IMR-90 (cell line): Measurements from ENCODE around the gene BTBD9. TPM values are rescaled to one million over a fixed set of nuclear protein-coding genes. Genes with fewer than 3 reads are reported as not detected.

Source experiments
- ATAC-seq: fragments of 200-7000 bp; cut with Tn5 transposase; 2 replicates; pipeline ENCODE4 v1.9.1; 2020; ENCODE audit warnings: low read depth, mild to moderate bottlenecking, moderate library complexity
- BruUV-seq: library from RNA; stranded (reverse); fragments of 400-500 nt; replicated peaks from 2 replicates; lab custom pipeline; 2021; lab: Mats Ljungman, UMichigan
- CTCF ChIA-PET: fragments of 300-600 bp; formaldehyde crosslinking; extraction: SDS; loops from one replicate; lab custom pipeline; 2021; ENCODE audit warnings: antibody characterized with exemption; lab: Yijun Ruan, JAX
- POLR2A ChIA-PET: fragments of 300-600 bp; sonication (Branson Sonifier 250); formaldehyde crosslinking; loops from one replicate; lab custom pipeline; 2022; ENCODE audit warnings: antibody characterized with exemption; ENCODE audit not compliant: unreplicated experiment; lab: Charles Lee
- DNase-seq: peaks from one replicate; pipeline ENCODE4 v3.0.0; 2013
- H2AFZ ChIP-seq: replicated peaks from 2 replicates; pipeline ENCODE3; 2013; ENCODE audit warnings: low read length, mild to moderate bottlenecking; ENCODE audit not compliant: poor library complexity
- H2AK5ac ChIP-seq: 2 replicates; pipeline ENCODE4 v1.6.1; 2013; ENCODE audit warnings: low read depth, low read length, inconsistent platforms
- H2AK9ac ChIP-seq: replicated peaks from 2 replicates; pipeline ENCODE3; 2013; ENCODE audit warnings: mild to moderate bottlenecking, low read depth, low read length, moderate library complexity; ENCODE audit not compliant: poor library complexity
- H2BK120ac ChIP-seq: 2 replicates; pipeline ENCODE4 v1.6.1; 2013; ENCODE audit warnings: low read depth, low read length, inconsistent platforms
- H2BK15ac ChIP-seq: 3 replicates; pipeline ENCODE4 v1.6.1; 2013; ENCODE audit warnings: low read depth, low read length, inconsistent platforms
- H2BK20ac ChIP-seq: 2 replicates; pipeline ENCODE4 v1.6.1; 2013; ENCODE audit warnings: low read depth, mild to moderate bottlenecking, inconsistent platforms, low read length, moderate library complexity
- H2BK5ac ChIP-seq: 2 replicates; pipeline ENCODE4 v1.6.1; 2013; ENCODE audit warnings: mild to moderate bottlenecking, low read depth, low read length, inconsistent platforms; ENCODE audit not compliant: poor library complexity, severe bottlenecking
- H3K14ac ChIP-seq: replicated peaks from 2 replicates; pipeline ENCODE4 v1.6.1; 2013; ENCODE audit warnings: low read depth, low read length, inconsistent platforms
- H3K18ac ChIP-seq: 2 replicates; pipeline ENCODE4 v1.6.1; 2013; ENCODE audit warnings: low read depth, low read length, control low read depth
- H3K23ac ChIP-seq: 2 replicates; pipeline ENCODE4 v1.6.1; 2013; ENCODE audit warnings: low read depth, low read length, inconsistent platforms
- H3K27ac ChIP-seq: 2 replicates; pipeline ENCODE4 v1.5.1; 2013; ENCODE audit warnings: mild to moderate bottlenecking, control low read depth, low read length; ENCODE audit not compliant: insufficient read depth
- H3K27me3 ChIP-seq: 2 replicates; pipeline ENCODE4 v1.6.1; 2013; ENCODE audit warnings: low read length; ENCODE audit not compliant: control insufficient read depth, insufficient read depth
- H3K36me3 ChIP-seq: 2 replicates; pipeline ENCODE4 v1.6.1; 2013; ENCODE audit warnings: low read length, mixed read lengths; ENCODE audit not compliant: control insufficient read depth, insufficient read depth
- H3K4ac ChIP-seq: 2 replicates; pipeline ENCODE4 v1.6.1; 2013; ENCODE audit warnings: low read depth, low read length, inconsistent platforms
- H3K4me1 ChIP-seq: 2 replicates; pipeline ENCODE4 v1.6.1; 2013; ENCODE audit warnings: low read length, mixed read lengths; ENCODE audit not compliant: control insufficient read depth, insufficient read depth
- H3K4me2 ChIP-seq: 2 replicates; pipeline ENCODE4 v1.6.1; 2013; ENCODE audit warnings: low read depth, mild to moderate bottlenecking, control low read depth, low read length, moderate library complexity
- H3K4me3 ChIP-seq: 2 replicates; pipeline ENCODE4 v1.5.1; 2013; ENCODE audit warnings: low read depth, mild to moderate bottlenecking, control low read depth, low read length, moderate library complexity; ENCODE audit not compliant: insufficient read depth
- H3K56ac ChIP-seq: 2 replicates; pipeline ENCODE4 v1.6.1; 2013; ENCODE audit warnings: low read length, inconsistent platforms; ENCODE audit not compliant: insufficient read depth; ENCODE audit errors: extremely low read depth
- H3K79me1 ChIP-seq, 2 experiments: 2 replicates each; pipeline ENCODE4 v1.6.1; 2013; ENCODE audit warnings: low read length in 2 of 2, inconsistent platforms in 1 of 2, low read depth in 1 of 2
- H3K9ac ChIP-seq: 2 replicates; pipeline ENCODE4 v1.6.1; 2013; ENCODE audit warnings: low read depth, low read length, control low read depth
- H3K9me1 ChIP-seq: 2 replicates; pipeline ENCODE4 v1.6.1; 2013; ENCODE audit warnings: low read length, inconsistent platforms; ENCODE audit not compliant: insufficient read depth
- H3K9me3 ChIP-seq: 2 replicates; pipeline ENCODE4 v1.6.1; 2013; ENCODE audit warnings: low read length; ENCODE audit not compliant: control insufficient read depth, insufficient read depth
- H4K20me1 ChIP-seq: 2 replicates; pipeline ENCODE4 v1.6.1; 2013; ENCODE audit warnings: low read length, inconsistent platforms; ENCODE audit not compliant: insufficient read depth
- H4K5ac ChIP-seq: 2 replicates; pipeline ENCODE4 v1.6.1; 2013; ENCODE audit warnings: mild to moderate bottlenecking, low read depth, low read length, control low read depth
- H4K8ac ChIP-seq, 2 experiments: 2 replicates each; pipeline ENCODE4 v1.6.1; 2013; ENCODE audit warnings: low read depth in 2 of 2, low read length in 2 of 2, control low read depth in 1 of 2, inconsistent platforms in 1 of 2
- H4K91ac ChIP-seq: 2 replicates; pipeline ENCODE4 v1.6.1; 2013; ENCODE audit warnings: low read depth, low read length, inconsistent platforms; ENCODE audit not compliant: insufficient read depth
- FOS ChIP-seq: fragments of 150-350 bp; IDR thresholded peaks from 2 replicates; pipeline ENCODE4 v1.6.1; 2016; ENCODE audit warnings: low read depth, low read length
- NFE2L2 ChIP-seq: fragments of 150-350 bp; IDR thresholded peaks from 2 replicates; pipeline ENCODE4 v1.6.1; 2016; ENCODE audit warnings: low read depth, mild to moderate bottlenecking, low read length
- RAD21 ChIP-seq: IDR thresholded peaks from 2 replicates; pipeline ENCODE4 v1.6.1; 2012; ENCODE audit warnings: low read length, improper control_type of control experiment
- WGBS, 2 experiments: methylation state at CpG; one replicate each; pipeline versions ENCODE4 v1.1.5 to v1.1.7; 2013; ENCODE audit warnings: missing lambda C conversion rate in 2 of 2; ENCODE audit not compliant: insufficient read length in 1 of 2; ENCODE audit errors: extremely low coverage in 2 of 2; 5-methylcytosine and 5-hydroxymethylcytosine counted together
- dilution Hi-C: fragments of 300-500 bp; cut with HindIII; formaldehyde crosslinking; loops from one replicate; pipeline ENCODE4 v1.14.3; 2018; ENCODE audit warnings: low sequenced_read_pairs; ENCODE audit not compliant: unreplicated experiment
- in situ Hi-C: fragments of 300-500 bp; cut with MboI; formaldehyde crosslinking; loops from 3 replicates; pipeline ENCODE4 v1.14.3; 2019; ENCODE audit warnings: low sequenced_read_pairs, inconsistent platforms, mixed read lengths
- intact Hi-C: fragments of 100-400 bp; cut with micrococcal nuclease; formaldehyde crosslinking; loops from 2 replicates; pipeline ENCODE4 v1.10.0; 2022
- polyA plus RNA-seq, 3 experiments: library from polyadenylated mRNA; depleted of rRNA; stranded (reverse); fragments of >200 nt; gene quantifications; 2 replicates each; pipeline ENCODE4 v1.2.3, GENCODE V29; 2012; ENCODE audit warnings: low replicate concordance in 1 of 3
- total RNA-seq: library from RNA; depleted of rRNA; stranded (reverse); fragments of >200 nt; gene quantifications from 2 replicates; pipeline ENCODE4 v1.2.3, GENCODE V29; 2012
- TF ChIP-seq, protein P1 (sequence below): conservative IDR thresholded peaks from 2 replicates; pipeline ENCODE4 v1.5.1; 2012; ENCODE audit warnings: mild to moderate bottlenecking, low read depth, low read length, improper control_type of control experiment

The BTBD9 gene
- total and polyA plus RNA-seq, 2 of the 4 experiments (the other 2 are of a cell fraction) = 4.1 to 22.0 TPM

DNA sequence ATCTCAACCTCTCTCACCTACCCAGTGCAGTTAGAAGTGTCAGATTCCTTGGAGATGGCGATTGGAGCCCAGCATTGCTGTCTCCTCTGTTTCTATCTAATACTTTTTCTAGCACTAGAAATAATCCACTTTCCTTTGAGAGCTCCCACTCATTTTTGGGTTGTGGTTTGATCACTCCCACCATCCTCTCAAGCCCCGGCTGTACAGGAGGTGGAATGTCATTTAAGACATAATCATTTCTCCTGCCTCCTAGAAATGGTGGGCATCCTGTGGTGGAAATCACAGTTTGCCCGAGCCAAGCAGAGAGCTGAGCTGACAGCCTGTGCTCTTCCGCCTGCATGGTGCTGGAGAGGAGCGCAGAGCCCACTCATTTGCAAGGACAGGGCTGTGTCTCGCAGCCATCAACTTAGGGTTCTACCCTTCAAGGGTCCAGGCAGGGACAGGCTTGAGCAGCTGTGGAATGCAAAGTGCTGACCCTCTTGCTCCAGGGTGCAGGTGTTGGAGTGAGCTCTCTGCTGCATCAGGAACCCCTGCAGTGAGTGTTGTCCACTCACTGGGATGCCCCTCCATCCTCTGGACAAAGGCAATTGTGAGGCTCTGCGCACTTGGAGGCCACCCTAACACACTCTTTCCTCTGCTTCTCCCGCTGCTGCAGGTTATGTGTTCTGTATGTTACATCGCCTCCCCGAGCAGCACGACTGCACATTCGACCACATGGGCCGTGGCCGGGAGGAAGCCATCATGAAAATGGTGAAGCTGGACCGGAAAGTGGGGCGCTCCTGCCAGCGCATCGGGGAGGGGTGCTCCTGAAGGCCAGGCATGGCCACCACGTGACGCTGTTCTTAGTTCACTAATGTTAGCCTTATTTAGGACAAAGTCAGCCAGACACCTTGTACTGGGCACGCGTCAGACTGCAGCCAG, 487.9 kb downstream of the BTBD9 start:
- dilution Hi-C loops = no loop called here
- H2AK5ac ChIP-seq = no peak overlapping the region
- ChIA-PET POLR2A (no interaction called here), CTCF (no interaction called here)
- no peak overlapping the region for H2AK9ac ChIP-seq
- H3K79me1 ChIP-seq = peaks cover 25 to 84% of the 10 kb centered on the region in 2 experiments
- H3K56ac ChIP-seq = no peak overlapping the region
- peaks cover 27% of the 10 kb centered on the region for H3K4me1 ChIP-seq
- no peak overlapping the region for H3K18ac ChIP-seq
- H3K9me3 ChIP-seq = no peaks in the 10 kb centered on the region
- H4K8ac ChIP-seq = no peak overlapping the region
- intact Hi-C loops = loop anchor here (10.0 kb wide), 1 partner anchor 447 kb away; no protein-coding TSS in a partner anchor
- H4K20me1 ChIP-seq = peaks cover 57% of the 10 kb centered on the region
- no peak overlapping the region for H4K5ac ChIP-seq
- H3K14ac ChIP-seq = no peak overlapping the region
- H2BK120ac ChIP-seq = no peak overlapping the region
- H2BK15ac ChIP-seq = no peak overlapping the region
- no peak for DNase-seq
- H3K4ac ChIP-seq = no peak overlapping the region
- no peak for TF ChIP-seq RAD21
- TF ChIP-seq, protein P1, sequence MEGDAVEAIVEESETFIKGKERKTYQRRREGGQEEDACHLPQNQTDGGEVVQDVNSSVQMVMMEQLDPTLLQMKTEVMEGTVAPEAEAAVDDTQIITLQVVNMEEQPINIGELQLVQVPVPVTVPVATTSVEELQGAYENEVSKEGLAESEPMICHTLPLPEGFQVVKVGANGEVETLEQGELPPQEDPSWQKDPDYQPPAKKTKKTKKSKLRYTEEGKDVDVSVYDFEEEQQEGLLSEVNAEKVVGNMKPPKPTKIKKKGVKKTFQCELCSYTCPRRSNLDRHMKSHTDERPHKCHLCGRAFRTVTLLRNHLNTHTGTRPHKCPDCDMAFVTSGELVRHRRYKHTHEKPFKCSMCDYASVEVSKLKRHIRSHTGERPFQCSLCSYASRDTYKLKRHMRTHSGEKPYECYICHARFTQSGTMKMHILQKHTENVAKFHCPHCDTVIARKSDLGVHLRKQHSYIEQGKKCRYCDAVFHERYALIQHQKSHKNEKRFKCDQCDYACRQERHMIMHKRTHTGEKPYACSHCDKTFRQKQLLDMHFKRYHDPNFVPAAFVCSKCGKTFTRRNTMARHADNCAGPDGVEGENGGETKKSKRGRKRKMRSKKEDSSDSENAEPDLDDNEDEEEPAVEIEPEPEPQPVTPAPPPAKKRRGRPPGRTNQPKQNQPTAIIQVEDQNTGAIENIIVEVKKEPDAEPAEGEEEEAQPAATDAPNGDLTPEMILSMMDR = no peak
- no peak for TF ChIP-seq FOS
- TF ChIP-seq NFE2L2 = no peak
- no peak overlapping the region for H3K27ac ChIP-seq
- in situ Hi-C loops = no loop called here
- no peak overlapping the region for H3K4me2 ChIP-seq
- 98% methylated on average over 9 of the region's 22 CpGs; no CpG with 5 or more reads in 1 of the 2 experiments for whole genome bisulfite sequencing, 2 experiments
- no peaks in the 10 kb centered on the region for H3K27me3 ChIP-seq
- H3K9me1 ChIP-seq = peaks cover 19% of the 10 kb centered on the region
- H3K9ac ChIP-seq = no peak overlapping the region
- no peak overlapping the region for H3K23ac ChIP-seq
- no peak for ATAC-seq
- no peak overlapping the region for H3K4me3 ChIP-seq
- no peak overlapping the region for H2AFZ ChIP-seq
- H3K36me3 ChIP-seq = peaks cover 14% of the 10 kb centered on the region
- H4K91ac ChIP-seq = no peak overlapping the region
- no peak overlapping the region for H2BK5ac ChIP-seq
- no peak overlapping the region for H2BK20ac ChIP-seq
- no TSS peak for BruUV-seq
